Measurements from ENCODE around the gene TTC23.

TTC23 gene

DNA sequence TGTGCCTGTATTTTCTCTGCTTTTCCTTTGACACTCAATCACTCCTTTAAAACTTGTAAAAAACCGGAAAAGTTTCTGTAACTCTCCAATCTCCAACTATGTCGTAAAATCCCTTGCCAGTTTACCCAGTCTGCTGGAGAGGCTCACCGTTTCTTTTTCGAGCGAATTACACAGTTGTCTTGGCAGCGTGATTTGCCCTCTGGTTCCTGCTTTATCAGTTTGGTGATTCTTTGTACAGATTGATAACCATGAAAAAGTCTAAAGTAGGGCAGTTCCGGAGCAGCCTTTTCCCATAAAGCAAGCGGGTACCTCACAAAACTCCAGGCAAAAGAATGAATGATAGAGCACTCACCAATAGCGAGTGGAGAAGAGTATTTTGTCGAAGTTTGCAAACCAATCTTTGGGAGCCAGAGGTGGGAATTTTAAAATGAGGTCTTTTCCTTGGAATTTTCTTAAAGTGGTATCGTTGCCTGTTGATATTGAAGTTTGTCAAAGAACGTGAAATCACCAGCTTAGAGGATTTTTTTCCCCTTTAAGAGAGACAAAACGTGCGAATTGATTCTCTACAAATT lies at the start of gene TTC23:
Gene TTC23 (minus strand): TSS at position 312 of the 572 bp plus-strand sequence. CDS start 20,869 bp downstream, outside the sequence.
- peak; percentile 79 for DNase-seq (ENCODE audit: low read depth)

GRCh38 chr15:99296386-99296785 lies 47.0 kb upstream of the TTC23 start:
- DNase-seq (ENCODE audit: low read depth): no peak

DNA sequence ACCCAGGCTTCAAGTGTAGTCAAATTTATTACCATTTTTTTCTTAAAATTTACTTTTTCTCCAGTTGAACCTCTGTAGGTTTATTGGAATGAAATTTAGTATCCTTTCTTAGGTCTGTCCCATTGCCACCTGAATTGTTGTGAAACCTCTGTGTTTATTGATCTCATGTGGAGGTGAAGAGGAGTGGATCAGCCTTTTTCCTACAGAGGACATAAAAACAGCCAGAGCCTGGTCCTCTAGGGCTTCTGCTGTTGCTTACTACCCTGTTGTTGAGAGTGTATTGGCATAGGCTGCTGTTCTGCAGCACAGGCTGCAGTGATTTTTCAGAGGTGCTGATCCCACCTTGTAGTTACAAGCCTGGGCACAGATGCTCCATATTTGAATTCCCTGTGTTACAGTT lies 46.5 kb upstream of the TTC23 start:
- no peak for DNase-seq (ENCODE audit: low read depth)

DNA sequence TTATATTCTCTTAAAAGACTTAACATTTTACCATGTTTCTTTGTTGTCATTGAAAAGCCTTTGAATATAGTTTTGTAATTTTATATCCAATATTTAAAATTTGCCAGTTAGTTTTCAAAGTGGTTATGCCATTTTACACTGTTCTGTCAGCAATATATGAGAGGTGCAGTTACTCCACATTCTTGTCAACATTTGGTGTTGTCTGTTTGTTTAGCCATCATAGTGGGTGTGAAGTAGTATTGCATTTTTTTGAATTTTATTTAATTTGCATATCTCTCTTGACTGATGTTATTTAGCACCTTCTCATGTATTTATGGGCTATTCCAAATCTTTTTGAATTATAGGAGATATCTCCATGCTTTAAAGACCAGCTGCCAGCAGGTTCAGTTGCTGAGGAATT lies 42.3 kb upstream of the TTC23 start:
- no peak for DNase-seq (ENCODE audit: low read depth)

DNA sequence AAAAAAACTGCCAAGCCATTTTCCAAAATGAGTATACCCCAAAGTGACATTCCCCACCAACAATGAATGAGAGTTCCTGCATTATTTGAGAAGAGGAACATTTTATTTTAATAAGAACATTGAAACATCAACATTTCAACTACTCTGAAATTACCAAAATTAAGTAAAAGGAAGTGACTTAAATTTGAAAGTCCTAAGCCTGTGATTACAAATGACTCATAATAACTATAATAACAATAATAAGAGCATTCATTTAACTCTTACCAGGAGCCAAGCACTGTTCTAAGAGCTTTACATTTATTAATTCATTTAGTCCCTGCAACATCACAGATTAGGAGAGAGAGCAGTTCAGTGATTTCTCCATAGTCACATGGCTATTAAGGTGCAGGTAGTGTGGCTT lies 34.3 kb upstream of the TTC23 start:
- no peak for DNase-seq (ENCODE audit: low read depth)

DNA sequence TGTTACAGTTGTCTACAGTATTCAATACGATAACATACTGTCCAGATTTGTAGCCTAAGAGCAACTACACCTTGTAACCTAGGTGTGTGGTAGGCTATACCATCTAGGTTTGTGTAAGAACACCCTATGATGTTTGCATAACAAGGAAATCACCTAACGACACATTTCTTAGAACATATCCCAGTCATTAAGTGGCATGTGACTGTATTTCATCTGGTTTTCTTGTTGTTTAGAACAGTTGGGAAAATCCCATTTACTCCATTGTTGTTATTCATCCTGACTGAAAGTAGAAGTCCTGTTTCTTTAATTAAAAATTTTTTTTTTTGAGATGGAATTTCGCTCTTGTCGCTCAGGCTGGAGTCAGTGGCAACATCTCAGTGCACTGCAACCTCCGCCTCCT lies 33.2 kb upstream of the TTC23 start:
- no peak for DNase-seq (ENCODE audit: low read depth)

DNA sequence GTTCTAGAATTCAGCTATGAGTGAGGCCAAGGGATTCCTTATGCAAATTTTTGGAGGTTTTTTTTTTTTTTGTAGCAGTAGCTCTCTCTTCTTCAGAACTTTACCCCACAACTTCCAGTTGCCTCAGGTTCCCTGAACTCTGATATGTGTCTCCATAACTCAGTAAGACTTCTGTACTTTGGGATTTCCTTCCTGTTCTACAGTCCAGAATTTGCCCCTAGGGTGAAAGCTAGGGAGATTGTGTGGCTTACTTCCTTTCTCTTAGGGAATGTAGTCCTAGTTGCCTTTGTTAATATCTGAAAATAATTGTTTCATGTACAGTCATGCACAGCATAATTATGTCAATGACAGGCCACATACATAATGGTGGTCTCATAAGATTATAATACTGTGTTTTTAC lies 32.7 kb upstream of the TTC23 start:
- DNase-seq (ENCODE audit: low read depth): no peak

GRCh38 chr15:99279827-99280226 lies 30.4 kb upstream of the TTC23 start:
- no peak for DNase-seq (ENCODE audit: low read depth)

- no peak for DNase-seq (ENCODE audit: low read depth)
These were observed 29.9 kb upstream of the TTC23 start for GRCh38 chr15:99279290-99279689.

GRCh38 chr15:99275525-99276128 lies 26.2 kb upstream of the TTC23 start:
- DNase-seq (ENCODE audit: low read depth): no peak

DNA sequence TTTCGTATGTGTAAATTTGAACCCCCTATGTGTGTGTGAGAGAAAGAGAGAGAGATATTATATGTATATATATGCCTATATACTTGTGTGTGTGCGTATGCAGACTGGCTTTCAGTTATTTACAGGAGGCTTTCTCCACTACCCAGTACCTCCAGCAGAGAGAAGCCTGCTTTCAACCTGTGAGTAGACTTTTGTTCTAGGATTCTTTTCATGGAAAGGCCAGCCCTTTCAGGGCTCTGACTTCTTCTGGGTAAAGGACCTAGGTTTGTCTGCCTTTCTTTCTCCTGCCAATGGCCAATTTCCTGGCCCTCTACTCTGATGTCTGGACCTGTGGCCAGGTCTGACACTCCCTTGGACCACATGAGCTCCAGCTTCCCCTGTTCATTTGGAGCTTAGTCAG lies 25.7 kb upstream of the TTC23 start:
- DNase-seq (ENCODE audit: low read depth): no peak

GRCh38 chr15:99273801-99274200 lies 24.4 kb upstream of the TTC23 start:
- no peak for DNase-seq (ENCODE audit: low read depth)

- no peak for DNase-seq (ENCODE audit: low read depth)
These were observed 19.1 kb upstream of the TTC23 start for GRCh38 chr15:99268431-99268830.

- DNase-seq (ENCODE audit: low read depth): no peak
These were observed 18.6 kb upstream of the TTC23 start for GRCh38 chr15:99267957-99268356.

- DNase-seq (ENCODE audit: low read depth): no peak
These were observed 16.2 kb upstream of the TTC23 start for GRCh38 chr15:99265541-99266070.

DNA sequence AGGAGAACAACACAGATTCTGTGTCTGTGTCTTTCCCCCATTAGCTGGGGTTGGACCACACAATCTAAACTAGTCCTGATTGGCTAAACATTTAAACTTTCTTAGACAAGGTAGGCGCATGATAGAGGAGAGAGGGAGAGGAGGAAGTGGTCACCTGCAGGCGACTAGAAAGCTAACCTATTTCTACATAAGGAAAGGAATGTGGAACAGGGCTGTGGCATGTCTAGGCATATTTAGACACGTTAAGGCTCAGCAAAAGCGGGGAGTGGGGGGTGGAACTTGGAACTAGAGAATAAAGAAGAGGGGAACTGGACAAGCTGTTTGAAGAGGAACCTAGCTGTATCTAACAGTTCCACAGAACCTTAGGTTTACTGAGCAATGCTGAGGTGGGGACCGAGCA lies 14.7 kb upstream of the TTC23 start:
- no peak for DNase-seq (ENCODE audit: low read depth)

GRCh38 chr15:99257107-99257750 lies 7.8 kb upstream of the TTC23 start:
- no peak for DNase-seq (ENCODE audit: low read depth)

DNA sequence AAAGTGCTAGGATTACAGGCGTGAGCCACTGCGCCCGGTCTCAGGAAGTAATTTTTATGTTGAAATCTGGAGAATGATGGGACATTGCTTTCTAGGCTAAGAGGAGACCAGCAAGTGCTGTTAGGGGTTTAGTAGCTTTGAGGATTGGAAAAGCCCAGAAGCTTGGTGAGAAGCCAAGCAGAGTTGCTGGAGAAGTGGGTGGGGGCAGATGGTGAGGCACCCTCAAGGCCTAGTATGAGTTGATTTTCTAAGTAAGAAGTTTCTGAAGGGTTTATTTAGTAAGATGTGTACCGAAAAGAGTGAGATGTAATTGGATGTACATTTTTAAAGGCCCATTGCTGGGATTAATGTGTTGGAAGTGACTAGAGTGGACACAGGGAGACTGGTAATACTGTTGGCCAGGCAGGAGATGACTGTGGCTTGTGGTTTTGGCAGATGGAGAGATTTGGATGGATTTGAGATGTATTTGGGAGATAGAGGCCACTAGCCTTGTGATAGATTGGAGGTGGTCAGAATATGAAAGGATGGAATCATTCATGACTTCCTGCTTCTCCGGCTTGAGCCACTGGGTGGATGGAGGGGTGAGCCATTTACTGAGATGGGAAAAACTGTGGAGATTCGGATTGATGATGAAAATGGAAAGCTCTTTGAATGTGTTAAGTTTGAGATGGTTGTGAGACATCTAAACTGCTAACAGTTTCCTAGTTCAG lies 4.2 kb upstream of the TTC23 start:
- peak; percentile 63 for DNase-seq (ENCODE audit: low read depth)

DNA sequence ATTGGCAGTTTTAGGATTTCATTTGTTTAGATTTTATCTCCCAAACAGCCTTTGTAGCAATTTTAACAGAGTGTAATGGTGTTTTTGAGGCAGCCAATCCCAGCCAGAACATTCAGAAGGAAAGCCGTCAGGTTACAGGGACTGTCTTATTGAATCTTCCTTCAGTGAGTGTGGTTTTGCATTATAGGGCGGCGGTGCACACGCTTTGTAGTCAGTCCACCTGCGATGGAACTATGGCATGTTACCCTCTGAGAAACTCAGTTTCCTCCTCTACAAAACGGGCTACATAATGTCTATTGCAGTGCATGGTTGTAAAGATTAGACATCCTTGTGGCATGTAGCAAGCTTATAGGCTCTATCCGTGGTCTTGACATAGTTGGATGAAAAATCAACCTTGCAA lies 2.9 kb upstream of the TTC23 start:
- no peak for DNase-seq (ENCODE audit: low read depth)

GRCh38 chr15:99250857-99251841 lies 1.8 kb upstream of the TTC23 start, which contains the start of gene LRRC28:
LRRC28 (plus strand) TSS chr15:99251481; CDS start chr15:99255958, 4,477 bp downstream.
- DNase-seq (ENCODE audit: low read depth): peak; percentile 98

GRCh38 chr15:99250494-99250856 lies 1.1 kb upstream of the TTC23 start:
- no peak for DNase-seq (ENCODE audit: low read depth)

DNA sequence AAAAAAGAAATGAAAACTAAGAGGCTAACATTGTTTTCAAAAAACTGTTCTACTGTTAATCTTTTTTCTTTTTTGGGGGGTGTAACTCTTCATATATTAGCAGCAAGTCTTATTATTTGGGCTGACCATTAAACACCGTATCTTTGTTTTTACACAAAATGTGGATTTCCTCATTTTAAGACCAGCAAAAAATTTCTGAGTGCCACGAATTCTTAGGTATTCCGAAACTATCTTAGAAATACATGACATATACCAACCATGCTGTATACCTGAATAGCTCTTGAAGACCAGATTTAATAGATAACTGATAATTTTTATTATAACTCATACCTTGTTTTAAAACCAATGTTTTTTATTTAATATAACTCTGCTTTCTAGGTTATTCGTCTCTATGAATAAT lies 620 bp upstream of the TTC23 start:
- no peak for DNase-seq (ENCODE audit: low read depth)

Data from GM04504 (cell line).